ENCODE measurements around the gene TOGARAM2. TPM values are rescaled to one million over a fixed set of nuclear protein-coding genes. Genes with fewer than 3 reads are reported as not detected.

Gene TOGARAM2
- total RNA-seq, 1 donor from 2014 or later: 0.72 TPM

GRCh38 chr2:29010946-29011345 is 29.8 kb downstream of the TOGARAM2 start:
- H3K27ac Mint-ChIP-seq (ENCODE audit: unreplicated experiment): peak overlapping the region; percentile 61

DNA sequence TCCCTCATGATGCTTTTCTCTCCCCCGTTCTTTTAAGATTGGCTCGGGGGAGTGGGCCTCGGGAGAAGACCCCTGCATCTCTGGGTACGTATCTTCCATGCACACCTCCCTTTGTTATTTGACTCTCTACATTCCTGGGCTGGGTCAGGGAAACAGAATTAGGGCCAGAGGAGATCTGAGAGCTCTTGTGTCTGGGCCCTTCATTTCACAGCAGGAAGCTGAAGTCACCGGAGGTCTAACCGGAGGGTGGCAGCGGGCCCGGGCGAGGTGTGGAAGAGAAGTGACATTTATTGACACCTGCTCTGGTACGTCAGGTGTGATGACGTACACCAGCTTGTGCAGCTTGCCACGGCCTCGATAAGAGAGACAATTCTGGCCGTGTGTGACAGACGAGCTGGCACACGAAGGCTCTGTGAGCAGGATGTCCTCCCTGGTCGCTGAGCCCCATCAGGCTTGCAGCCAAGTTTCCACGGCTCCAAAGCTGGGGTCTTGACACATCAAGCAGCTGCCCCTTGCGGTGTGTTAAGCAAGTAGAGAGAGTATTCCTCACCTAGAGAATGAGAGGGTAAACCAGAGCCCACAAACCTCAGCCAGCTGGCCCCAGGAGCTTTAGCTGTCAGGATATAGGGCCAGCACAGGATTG is 30.4 kb downstream of the TOGARAM2 start:
- no peaks in the 10 kb centered on the region for H3K36me3 Mint-ChIP-seq (ENCODE audit: low read depth)
- TF ChIP-seq, protein P1, sequence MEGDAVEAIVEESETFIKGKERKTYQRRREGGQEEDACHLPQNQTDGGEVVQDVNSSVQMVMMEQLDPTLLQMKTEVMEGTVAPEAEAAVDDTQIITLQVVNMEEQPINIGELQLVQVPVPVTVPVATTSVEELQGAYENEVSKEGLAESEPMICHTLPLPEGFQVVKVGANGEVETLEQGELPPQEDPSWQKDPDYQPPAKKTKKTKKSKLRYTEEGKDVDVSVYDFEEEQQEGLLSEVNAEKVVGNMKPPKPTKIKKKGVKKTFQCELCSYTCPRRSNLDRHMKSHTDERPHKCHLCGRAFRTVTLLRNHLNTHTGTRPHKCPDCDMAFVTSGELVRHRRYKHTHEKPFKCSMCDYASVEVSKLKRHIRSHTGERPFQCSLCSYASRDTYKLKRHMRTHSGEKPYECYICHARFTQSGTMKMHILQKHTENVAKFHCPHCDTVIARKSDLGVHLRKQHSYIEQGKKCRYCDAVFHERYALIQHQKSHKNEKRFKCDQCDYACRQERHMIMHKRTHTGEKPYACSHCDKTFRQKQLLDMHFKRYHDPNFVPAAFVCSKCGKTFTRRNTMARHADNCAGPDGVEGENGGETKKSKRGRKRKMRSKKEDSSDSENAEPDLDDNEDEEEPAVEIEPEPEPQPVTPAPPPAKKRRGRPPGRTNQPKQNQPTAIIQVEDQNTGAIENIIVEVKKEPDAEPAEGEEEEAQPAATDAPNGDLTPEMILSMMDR (IDR thresholded peaks at IDR 0.05): no peak
- H3K9me3 Mint-ChIP-seq (ENCODE audit: low read depth): no peaks in the 10 kb centered on the region
- peaks cover 41% of the 10 kb centered on the region for H3K4me1 Mint-ChIP-seq (ENCODE audit: low read depth)
- no peak for DNase-seq (ENCODE audit: low spot score)
- no peak overlapping the region for H3K4me3 Mint-ChIP-seq (ENCODE audit: unreplicated experiment)
- peak overlapping the region; percentile 59 for H3K27ac Mint-ChIP-seq (ENCODE audit: unreplicated experiment)
- H3K27me3 Mint-ChIP-seq (ENCODE audit: low read depth): peaks cover 2% of the 10 kb centered on the region

More at GRCh38 chr2:29010946-29011345, 29.8 kb downstream of the TOGARAM2 start:
- H3K27me3 Mint-ChIP-seq (ENCODE audit: low read depth): peaks cover 2% of the 10 kb centered on the region
- TF ChIP-seq, protein P1 (IDR thresholded peaks at IDR 0.05): no peak
- peaks cover 35% of the 10 kb centered on the region for H3K4me1 Mint-ChIP-seq (ENCODE audit: low read depth)
- DNase-seq (ENCODE audit: low spot score): no peak
- H3K36me3 Mint-ChIP-seq (ENCODE audit: low read depth): no peaks in the 10 kb centered on the region
- H3K9me3 Mint-ChIP-seq (ENCODE audit: low read depth): no peaks in the 10 kb centered on the region
- H3K4me3 Mint-ChIP-seq (ENCODE audit: unreplicated experiment): no peak overlapping the region

DNA sequence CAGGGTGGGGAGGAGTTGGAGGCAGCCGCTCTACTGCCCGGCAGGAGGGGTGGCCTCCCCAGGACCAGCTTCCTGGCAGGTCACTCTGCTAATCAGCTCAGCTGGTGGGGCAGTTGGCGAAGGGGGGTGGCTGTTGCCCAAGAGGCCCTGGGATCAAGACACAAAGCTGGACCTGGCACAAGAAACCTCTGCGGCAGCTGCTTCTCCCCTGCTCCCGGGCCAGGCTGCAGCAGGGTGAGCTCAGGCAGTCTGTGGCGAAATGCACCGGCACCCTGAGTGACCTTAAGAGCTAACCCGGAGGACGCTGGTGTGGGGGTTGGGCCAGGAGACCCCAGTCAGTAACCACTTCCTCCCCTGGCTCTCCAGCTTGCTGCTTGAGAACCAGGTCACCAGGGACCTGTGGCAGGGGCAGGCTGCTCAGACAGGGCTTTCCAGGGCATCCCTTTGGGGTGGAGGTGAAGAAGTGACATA is 31.1 kb downstream of the TOGARAM2 start:
- H3K4me3 Mint-ChIP-seq (ENCODE audit: unreplicated experiment): no peak overlapping the region
- no peaks in the 10 kb centered on the region for H3K9me3 Mint-ChIP-seq (ENCODE audit: low read depth)
- no peak overlapping the region for H3K27ac Mint-ChIP-seq (ENCODE audit: unreplicated experiment)
- peaks cover 45% of the 10 kb centered on the region for H3K4me1 Mint-ChIP-seq (ENCODE audit: low read depth)
- DNase-seq (ENCODE audit: low spot score): no peak
- peaks cover 2% of the 10 kb centered on the region for H3K27me3 Mint-ChIP-seq (ENCODE audit: low read depth)
- H3K36me3 Mint-ChIP-seq (ENCODE audit: low read depth): no peaks in the 10 kb centered on the region
- TF ChIP-seq, protein P1 (IDR thresholded peaks at IDR 0.05): no peak

DNA sequence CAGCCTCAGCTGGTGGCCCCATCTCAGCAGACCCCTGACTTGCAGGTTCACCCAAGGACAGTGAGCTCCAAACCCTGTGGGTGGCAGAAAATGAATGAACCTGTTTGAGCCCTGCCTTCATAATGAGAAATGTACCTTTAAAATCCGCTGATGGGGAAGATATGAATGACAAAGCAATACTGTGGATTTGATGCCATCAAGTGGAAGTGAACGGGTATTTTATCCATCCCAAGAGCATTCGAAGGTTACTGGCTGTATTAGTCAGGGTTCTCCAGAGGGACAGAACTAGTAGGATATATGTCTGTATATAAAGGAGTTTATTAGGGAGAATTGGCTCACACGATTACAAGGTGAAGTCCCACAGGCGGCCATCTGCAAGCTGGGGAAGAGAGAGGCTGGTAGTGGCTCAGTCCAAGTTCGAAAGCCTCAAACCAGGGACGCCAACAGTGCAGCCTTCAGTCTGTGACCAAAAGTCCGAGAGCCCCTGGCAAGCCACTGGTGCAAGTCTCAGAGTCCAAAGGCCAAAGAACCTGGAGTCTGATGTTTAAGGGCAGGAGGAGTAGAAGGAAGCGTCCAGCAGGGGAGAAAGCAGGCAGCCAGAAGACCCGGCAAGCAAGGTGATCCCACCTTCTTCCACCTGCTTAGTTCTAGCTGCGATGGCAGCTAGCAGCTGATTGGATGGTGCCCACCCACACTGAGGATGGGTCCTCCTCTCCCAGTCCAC is 32.1 kb downstream of the TOGARAM2 start:
- Mint-ChIP-seq H3K27ac (ENCODE audit: unreplicated experiment) (no peak overlapping the region), H3K27me3 (ENCODE audit: low read depth) (peaks cover 2% of the 10 kb centered on the region), H3K4me1 (ENCODE audit: low read depth) (peaks cover 45% of the 10 kb centered on the region), H3K9me3 (ENCODE audit: low read depth) (no peaks in the 10 kb centered on the region), H3K4me3 (ENCODE audit: unreplicated experiment) (no peak overlapping the region), H3K36me3 (ENCODE audit: low read depth) (no peaks in the 10 kb centered on the region)
- TF ChIP-seq, protein P1 (IDR thresholded peaks at IDR 0.05): peak; percentile 36
- no peak for DNase-seq (ENCODE audit: low spot score)

- Mint-ChIP-seq H3K36me3 (ENCODE audit: low read depth) (no peaks in the 10 kb centered on the region), H3K4me3 (ENCODE audit: unreplicated experiment) (no peak overlapping the region), H3K27ac (ENCODE audit: unreplicated experiment) (no peak overlapping the region), H3K9me3 (ENCODE audit: low read depth) (no peaks in the 10 kb centered on the region), H3K27me3 (ENCODE audit: low read depth) (peaks cover 2% of the 10 kb centered on the region), H3K4me1 (ENCODE audit: low read depth) (peaks cover 45% of the 10 kb centered on the region)
- DNase-seq (ENCODE audit: low spot score): no peak
- TF ChIP-seq, protein P1 (IDR thresholded peaks at IDR 0.05): no peak
These were observed 33.2 kb downstream of the TOGARAM2 start for GRCh38 chr2:29014331-29014730.

Measured in chondrocyte (in vitro differentiated cells).